Endothelial cell of umbilical vein (primary cell): ENCODE data around the gene CYP27A1. TPM values are rescaled to one million over a fixed set of nuclear protein-coding genes. Genes with fewer than 3 reads are reported as not detected.

Source experiments
- BruUV-seq: library from RNA; stranded (reverse); fragments of 400-500 nt; replicated peaks from 2 replicates; lab custom pipeline; 2021; lab: Mats Ljungman, UMichigan
- CTCF ChIA-PET: fragments of 300-600, 350-600 bp; sonication (Branson Sonifier 250); formaldehyde crosslinking; loops from one replicate; lab custom pipeline; 2021; ENCODE audit warnings: antibody characterized with exemption, inconsistent platforms; lab: Charles Lee
- POLR2A ChIA-PET: fragments of 300-600, 350-600 bp; sonication (Branson Sonifier 250); formaldehyde crosslinking; loops from one replicate; lab custom pipeline; 2021; ENCODE audit warnings: antibody characterized with exemption, inconsistent platforms; lab: Charles Lee
- DNase-seq: peaks from one replicate; pipeline ENCODE4 v3.0.0-alpha.2; 2011; ENCODE audit warnings: low read depth, low spot score
- FAIRE-seq: peaks from 2 replicates; lab custom pipeline; 2011; peaks lifted over from hg19 to GRCh38; lab: Jason Lieb, UNC
- H2AFZ ChIP-seq: 2 replicates; pipeline ENCODE4 v1.6.0; 2012; ENCODE audit warnings: low read depth, low read length, control low read depth, inconsistent platforms
- H3K27ac ChIP-seq: 2 replicates; pipeline ENCODE4 v1.5.1; 2011; ENCODE audit warnings: low read depth, mild to moderate bottlenecking, control low read depth, low read length, moderate library complexity; ENCODE audit not compliant: insufficient read depth
- H3K27me3 ChIP-seq, 2 experiments: 2 replicates each; pipeline versions ENCODE4 v1.6.0 to v1.6.1; 2011; ENCODE audit warnings: low read length in 2 of 2, mixed read lengths in 1 of 2; ENCODE audit not compliant: control insufficient read depth in 2 of 2, insufficient read depth in 2 of 2
- H3K36me3 ChIP-seq, 2 experiments: 2 replicates in 1 of 2; 3 replicates in 1 of 2; pipeline ENCODE4 v1.5.1; 2011; ENCODE audit warnings: low read length in 2 of 2, mild to moderate bottlenecking in 1 of 2, moderate library complexity in 1 of 2; ENCODE audit not compliant: control insufficient read depth in 2 of 2, insufficient read depth in 2 of 2; ENCODE audit errors: extremely low read depth in 1 of 2
- H3K4me1 ChIP-seq: 3 replicates; pipeline ENCODE4 v1.5.1; 2011; ENCODE audit warnings: mild to moderate bottlenecking, low read length; ENCODE audit not compliant: control insufficient read depth, insufficient read depth; ENCODE audit errors: extremely low read depth
- H3K4me2 ChIP-seq: 2 replicates; pipeline ENCODE4 v1.6.1; 2011; ENCODE audit warnings: low read length, control low read depth, mixed read lengths; ENCODE audit not compliant: insufficient read depth
- H3K4me3 ChIP-seq, 3 experiments: fragments of 200-600 bp in 1 of 3; sonication (generic), shearing (Covaris generic) in 1 of 3; replicated peaks in 1 of 3; 2 replicates each; pipeline ENCODE4 v1.5.1; 2011 to 2016; ENCODE audit warnings: control low read depth in 3 of 3, low read length in 3 of 3, mild to moderate bottlenecking in 2 of 3, inconsistent platforms in 1 of 3, low read depth in 1 of 3, moderate library complexity in 1 of 3; ENCODE audit not compliant: insufficient read depth in 1 of 3
- H3K79me2 ChIP-seq: 2 replicates; pipeline ENCODE4 v1.6.0; 2012; ENCODE audit warnings: low read length, inconsistent platforms; ENCODE audit not compliant: control insufficient read depth, insufficient read depth
- H3K9ac ChIP-seq: replicated peaks from 2 replicates; pipeline ENCODE3; 2011; ENCODE audit warnings: low read length, control low read depth; ENCODE audit not compliant: insufficient read depth; ENCODE audit errors: extremely low read depth
- H3K9me1 ChIP-seq: replicated peaks from 3 replicates; pipeline ENCODE4 v1.6.0; 2011; ENCODE audit warnings: mild to moderate bottlenecking, low read length; ENCODE audit not compliant: control insufficient read depth, insufficient read depth; ENCODE audit errors: extremely low read depth
- H3K9me3 ChIP-seq: replicated peaks from 2 replicates; pipeline ENCODE4 v1.5.1; 2012; ENCODE audit warnings: low read length, inconsistent platforms; ENCODE audit not compliant: control insufficient read depth, insufficient read depth
- H4K20me1 ChIP-seq: replicated peaks from 2 replicates; pipeline ENCODE3; 2011; ENCODE audit warnings: mild to moderate bottlenecking, low read length; ENCODE audit not compliant: control insufficient read depth, insufficient read depth; ENCODE audit errors: extremely low read depth
- CTCF ChIP-seq, 2 donors: IDR thresholded peaks; 1 replicate in 1 of 2; 2 replicates in 1 of 2; pipeline ENCODE4 v1.5.1; 2011; ENCODE audit warnings: low read length in 2 of 2, mild to moderate bottlenecking in 2 of 2, moderate library complexity in 2 of 2, control low read depth in 1 of 2, inconsistent platforms in 1 of 2, low read depth in 1 of 2; ENCODE audit not compliant: insufficient read depth in 1 of 2; ENCODE audit errors: extremely low read depth in 1 of 2
- EZH2 ChIP-seq: IDR thresholded peaks from 2 replicates; pipeline ENCODE4 v1.6.1; 2012; ENCODE audit warnings: borderline replicate concordance, low read depth, mild to moderate bottlenecking, moderate library complexity, low read length, inconsistent platforms; ENCODE audit not compliant: severe bottlenecking
- FOS ChIP-seq: IDR thresholded peaks from 2 replicates; pipeline ENCODE4 v1.6.1; 2011; ENCODE audit warnings: mild to moderate bottlenecking, low read length, moderate library complexity, borderline replicate concordance; ENCODE audit not compliant: insufficient read depth
- GATA2 ChIP-seq: IDR thresholded peaks from 2 replicates; pipeline ENCODE4 v1.7.0; 2011; ENCODE audit warnings: low read depth, mild to moderate bottlenecking, moderate library complexity, mixed read lengths, low read length; ENCODE audit not compliant: insufficient read length, insufficient read depth
- JUN ChIP-seq: IDR thresholded peaks from 2 replicates; pipeline ENCODE4 v1.6.1; 2011; ENCODE audit warnings: borderline replicate concordance, low read depth; ENCODE audit not compliant: insufficient read length, insufficient read depth
- MYC ChIP-seq: IDR thresholded peaks from one replicate; pipeline ENCODE4 v1.6.1; 2011; ENCODE audit warnings: mild to moderate bottlenecking, low read depth, low read length
- POLR2A ChIP-seq: IDR thresholded peaks from 2 replicates; pipeline ENCODE4 v1.6.1; 2012; ENCODE audit warnings: low read depth, mild to moderate bottlenecking, control low read depth, low read length
- POLR2AphosphoS5 ChIP-seq: IDR thresholded peaks from 2 replicates; pipeline ENCODE4 v1.6.1; 2012; ENCODE audit warnings: low read depth, mild to moderate bottlenecking, control low read depth, low read length, moderate library complexity; ENCODE audit not compliant: insufficient read depth
- dilution Hi-C: fragments of 300-500 bp; cut with MboI; formaldehyde crosslinking; loops from one replicate; pipeline ENCODE4 v1.15.0; 2019; ENCODE audit warnings: low sequenced_read_pairs; ENCODE audit not compliant: extremely low pct_ligation_motif_present
- intact Hi-C: fragments of 100-400 bp; cut with micrococcal nuclease; formaldehyde crosslinking; loops from one replicate; pipeline ENCODE4 v1.10.0; 2022
- polyA plus RNA-seq, 4 experiments: library from polyadenylated mRNA; depleted of rRNA in 3 of 4; stranded (reverse) in 3 of 4; unstranded in 1 of 4; fragments of >200 nt; gene quantifications; 2 replicates each; pipeline versions ENCODE4 v1.2.1 to v1.2.3, GENCODE V29; 2011 to 2012; ENCODE audit warnings: missing spikeins in 1 of 4
- total RNA-seq: library from RNA; stranded (reverse); gene quantifications from 2 replicates; pipeline ENCODE4 v1.2.3, GENCODE V29; 2021
- TF ChIP-seq, protein P1 (sequence below): IDR thresholded peaks from 2 replicates; pipeline ENCODE4 v1.6.1; 2011; ENCODE audit not compliant: insufficient read depth, insufficient read length

CYP27A1 gene
- total and polyA plus RNA-seq, 2 donors (not counting 3 experiments of a cell fraction or from before 2014, with no cell fraction given), result 15.1 to 34.9 TPM

GRCh38 chr2:218744615-218745014 lies 37.3 kb upstream of the CYP27A1 start:
- CTCF ChIA-PET, result interaction anchor here (4.2 kb wide), 1 partner anchor 103 kb away, joined by 26 read pairs; no protein-coding TSS in a partner anchor
- intact Hi-C loops, result no loop called here
- DNase-seq, result no peak
- no peak for TF ChIP-seq FOS
- TF ChIP-seq, protein P1, sequence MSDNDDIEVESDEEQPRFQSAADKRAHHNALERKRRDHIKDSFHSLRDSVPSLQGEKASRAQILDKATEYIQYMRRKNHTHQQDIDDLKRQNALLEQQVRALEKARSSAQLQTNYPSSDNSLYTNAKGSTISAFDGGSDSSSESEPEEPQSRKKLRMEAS, result no peak
- no peak for TF ChIP-seq POLR2A
- TF ChIP-seq GATA2, result no peak
- TF ChIP-seq POLR2AphosphoS5, result no peak
- no peak for TF ChIP-seq CTCF (IDR thresholded peaks at IDR 0.05; ENCODE audit: extremely low read depth in 1 of 2, insufficient read depth in 1 of 2, low read depth in 1 of 2, low read length in 2 of 2)
- TF ChIP-seq EZH2, result no peak
- no peak for TF ChIP-seq MYC
- no peak for TF ChIP-seq JUN
- dilution Hi-C loops, result no loop called here
- POLR2A ChIA-PET, result no interaction called here
- FAIRE-seq, result no peak
- no peak overlapping the region for H3K27ac ChIP-seq
- no peak overlapping the region for H3K4me2 ChIP-seq
- H3K9ac ChIP-seq, result no peak overlapping the region
- H4K20me1 ChIP-seq, result no peaks in the 10 kb centered on the region
- peaks cover 24 to 31% of the 10 kb centered on the region in 2 experiments for H3K36me3 ChIP-seq
- BruUV-seq, result no TSS peak
- H3K4me1 ChIP-seq, result no peaks in the 10 kb centered on the region
- H3K79me2 ChIP-seq, result no peaks in the 10 kb centered on the region
- no peaks in the 10 kb centered on the region for H3K9me1 ChIP-seq
- H3K4me3 ChIP-seq, result no peak overlapping the region
- H2AFZ ChIP-seq, result no peak overlapping the region
- no peaks in the 10 kb centered on the region for H3K9me3 ChIP-seq
- no peaks in the 10 kb centered on the region for H3K27me3 ChIP-seq
